GM21723 (cell line): ENCODE data around the gene LRRC23.
A peak's percentile ranks its signal among the peaks of the same experiment; 100 is the strongest.
"Not testable (repeated sequence)": the region's sequence is repeated elsewhere in the genome, so short reads cannot be mapped to it uniquely, and the experiment has no call there.

Experiments used
- ATAC-seq: cut with Tn5 transposase; IDR thresholded peaks from one replicate; pipeline ENCODE4 v1.9.1; 2021; ENCODE audit warnings: mild to moderate bottlenecking, moderate library complexity; ENCODE audit not compliant: unreplicated experiment

LRRC23 gene

GRCh38 chr12:6904280-6905276, at the start of gene LRRC23:
LRRC23 (plus strand) TSS chr12:6904822; CDS start chr12:6905634, 812 bp downstream.
- ATAC-seq = peak; percentile 94

- no peak for ATAC-seq
These were observed 49.3 kb upstream of the LRRC23 start for GRCh38 chr12:6855322-6855721.

- no peak for ATAC-seq
These were observed 45.8 kb upstream of the LRRC23 start for GRCh38 chr12:6858799-6859198.

GRCh38 chr12:6860116-6860515, 44.5 kb upstream of the LRRC23 start:
- ATAC-seq = no peak

- ATAC-seq = no peak
These were observed 43.7 kb upstream of the LRRC23 start for GRCh38 chr12:6860942-6861341.

- no peak for ATAC-seq
These were observed 43.2 kb upstream of the LRRC23 start for GRCh38 chr12:6861391-6861790.

- ATAC-seq = no peak
These were observed 41.6 kb upstream of the LRRC23 start for GRCh38 chr12:6863033-6863432.

- no peak for ATAC-seq
These were observed 40.9 kb upstream of the LRRC23 start for GRCh38 chr12:6863586-6864321.

GRCh38 chr12:6865307-6865706, 39.3 kb upstream of the LRRC23 start:
- not testable (repeated sequence) for ATAC-seq

GRCh38 chr12:6866163-6866919, 38.3 kb upstream of the LRRC23 start:
- ATAC-seq = no peak

GRCh38 chr12:6866920-6867412, 37.7 kb upstream of the LRRC23 start:
- ATAC-seq = peak; percentile 14

GRCh38 chr12:6867413-6868210, 37.0 kb upstream of the LRRC23 start, which contains the start of gene TPI1:
TPI1 (plus strand) TSS chr12:6867531; CDS start chr12:6867567, 36 bp downstream.
- ATAC-seq = peak; percentile 52

- no peak for ATAC-seq
These were observed 36.2 kb upstream of the LRRC23 start for GRCh38 chr12:6868211-6869048.

GRCh38 chr12:6869049-6870021, 35.3 kb upstream of the LRRC23 start:
- ATAC-seq = no peak

GRCh38 chr12:6870304-6870703, 34.3 kb upstream of the LRRC23 start:
- not testable (repeated sequence) for ATAC-seq

- ATAC-seq = no peak
These were observed 33.3 kb upstream of the LRRC23 start for GRCh38 chr12:6871052-6871957.
